Measurements from ENCODE around the gene EXOC6B.
"Not testable (repeated sequence)": the region's sequence is repeated elsewhere in the genome, so short reads cannot be mapped to it uniquely, and the experiment has no call there.

The EXOC6B gene

GRCh38 chr2:72676341-72677025 lies 149.3 kb downstream of the EXOC6B start:
- DNase-seq: no peak

DNA sequence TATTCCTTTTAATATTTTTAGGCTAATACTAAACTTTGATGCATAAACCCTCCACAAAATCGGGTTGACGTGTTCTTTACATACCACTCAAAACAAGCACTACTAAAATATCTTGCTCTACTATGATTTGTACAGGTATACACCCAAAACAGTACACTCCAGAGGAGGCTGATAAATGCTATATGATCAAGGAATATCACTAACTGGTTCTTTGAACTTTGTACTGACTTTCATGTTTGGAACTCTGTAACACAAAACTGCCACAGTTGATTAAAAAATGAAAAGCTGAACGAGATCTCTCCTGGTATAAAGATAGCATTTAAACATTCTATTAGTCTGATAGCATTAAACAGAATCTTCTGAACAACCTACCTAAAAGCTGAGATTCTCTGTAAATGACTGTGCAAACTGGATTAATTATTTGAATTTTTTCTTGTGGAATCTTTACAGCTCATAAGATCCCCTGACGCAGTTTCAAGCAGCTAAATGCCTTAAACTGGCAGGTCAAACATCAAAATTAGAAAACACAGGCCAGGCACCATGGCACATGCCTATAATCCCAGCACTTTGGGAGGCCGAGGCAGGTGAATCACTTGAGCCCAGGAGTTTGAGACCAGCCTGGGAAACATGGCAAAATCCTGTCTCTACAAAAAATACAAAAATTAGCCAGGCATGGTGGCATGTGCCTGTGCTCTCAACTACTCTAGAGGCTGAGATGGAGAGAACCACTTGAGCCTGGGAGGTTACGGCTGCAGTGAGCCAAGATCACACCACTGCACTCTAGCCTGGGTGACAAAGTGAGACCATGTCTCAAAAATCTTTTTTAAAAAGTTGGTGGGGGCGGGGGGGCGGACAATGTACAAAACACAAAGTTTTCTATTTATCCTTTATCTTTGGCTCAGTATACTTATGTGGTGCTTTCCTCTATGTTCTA lies 150.6 kb downstream of the EXOC6B start:
- no peak for DNase-seq

DNA sequence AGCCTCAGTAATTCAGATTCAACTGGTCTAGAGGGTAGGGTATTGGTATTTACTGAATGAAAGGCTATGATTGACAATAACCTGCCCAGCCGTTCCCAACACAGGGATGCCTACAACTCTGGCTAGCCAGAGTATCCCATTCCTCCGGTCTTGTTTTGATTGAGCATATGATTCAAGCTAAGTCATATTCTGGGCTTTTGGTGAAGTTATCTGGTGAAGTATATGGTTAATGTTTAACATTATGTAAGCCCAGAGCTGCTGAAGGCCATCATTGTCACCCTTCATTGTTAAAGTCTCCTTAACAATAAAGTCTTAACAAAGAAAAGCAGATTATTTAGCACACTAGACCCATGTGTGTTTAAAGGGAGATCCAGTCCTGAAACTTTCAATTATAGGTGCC lies 152.6 kb downstream of the EXOC6B start:
- DNase-seq: no peak

DNA sequence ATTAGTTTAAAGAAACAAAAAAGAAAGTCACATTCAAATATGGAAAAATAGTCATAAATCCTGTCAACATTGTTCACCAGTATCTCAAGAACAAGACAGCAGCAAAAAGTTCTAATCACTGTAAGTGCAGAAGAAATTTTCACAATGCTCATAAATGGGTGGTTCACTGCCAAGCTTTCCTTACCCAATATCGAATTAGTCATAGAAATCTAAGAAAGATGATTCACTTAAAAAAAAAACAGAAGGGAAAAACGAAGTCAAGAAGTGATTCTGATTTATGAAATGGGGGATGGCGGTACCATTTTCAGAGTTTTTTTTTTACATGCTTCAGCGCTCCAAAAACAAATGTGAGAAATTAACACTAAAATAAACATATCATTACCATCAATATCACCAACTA lies 156.7 kb downstream of the EXOC6B start:
- DNase-seq: no peak

GRCh38 chr2:72668647-72669046 lies 157.2 kb downstream of the EXOC6B start:
- DNase-seq: no peak

DNA sequence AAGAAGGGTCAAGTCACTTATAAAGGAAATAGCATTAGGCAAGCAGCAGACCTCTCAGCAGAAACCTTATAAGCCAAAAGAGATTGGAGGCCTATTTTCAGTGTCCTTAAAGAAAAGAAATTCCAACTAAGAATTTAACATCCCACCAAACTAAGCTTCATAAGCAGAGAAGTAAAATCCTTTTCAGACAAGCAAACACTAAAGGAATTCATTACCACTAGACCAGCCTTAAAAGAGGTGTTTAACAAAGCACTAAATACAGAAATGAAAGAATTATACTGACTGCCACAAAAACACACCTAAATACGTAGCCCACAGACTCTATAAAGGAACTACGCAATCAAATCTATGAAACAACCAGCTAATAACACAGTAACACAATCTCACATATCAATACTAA lies 160.4 kb downstream of the EXOC6B start:
- DNase-seq: no peak

- DNase-seq: no peak
Measured at GRCh38 chr2:72661985-72662384, 163.8 kb downstream of the EXOC6B start.

DNA sequence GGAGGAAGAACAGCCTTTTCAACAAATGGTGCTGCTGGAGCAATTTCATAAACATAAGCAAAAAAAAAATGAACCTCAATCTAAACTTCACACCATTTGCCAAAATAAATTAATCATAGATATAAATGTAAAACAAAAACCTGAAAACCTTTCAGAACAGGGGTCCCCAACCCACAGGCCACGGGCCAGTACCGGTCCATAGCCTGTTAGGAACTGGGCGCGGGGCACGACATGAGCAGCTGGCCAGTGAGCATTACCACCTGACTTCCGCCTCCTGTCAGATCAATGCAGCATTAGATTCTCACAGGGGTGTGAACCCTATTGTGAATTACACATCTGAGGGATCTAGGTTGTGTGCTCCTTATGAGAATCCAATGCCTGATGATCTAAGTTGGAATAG lies 176.0 kb downstream of the EXOC6B start:
- DNase-seq: no peak

GRCh38 chr2:72641221-72641620 lies 184.6 kb downstream of the EXOC6B start:
- not testable (repeated sequence) for DNase-seq

GRCh38 chr2:72638600-72639211 lies 187.1 kb downstream of the EXOC6B start:
- no peak for DNase-seq

DNA sequence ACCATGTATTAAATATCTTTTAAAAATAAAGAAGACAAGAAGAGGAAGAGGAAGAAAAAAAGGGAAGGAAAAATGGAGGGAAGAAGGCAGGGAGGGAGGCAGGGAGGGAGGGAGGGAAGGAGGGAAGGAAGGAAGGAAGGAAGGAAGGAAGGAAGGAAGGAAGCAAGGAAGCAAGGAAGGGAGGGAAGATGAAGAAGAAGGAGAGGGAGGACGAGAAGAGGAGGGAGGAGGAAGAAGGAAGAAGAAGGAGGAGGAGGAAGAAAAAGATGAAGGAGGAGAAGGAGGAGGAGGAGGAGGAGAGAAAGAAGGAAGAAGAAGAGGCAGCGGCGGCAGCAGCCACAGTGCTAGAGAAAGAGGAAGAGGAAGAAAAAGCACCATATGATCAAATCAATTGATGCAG lies 189.6 kb downstream of the EXOC6B start:
- no peak for DNase-seq

DNA sequence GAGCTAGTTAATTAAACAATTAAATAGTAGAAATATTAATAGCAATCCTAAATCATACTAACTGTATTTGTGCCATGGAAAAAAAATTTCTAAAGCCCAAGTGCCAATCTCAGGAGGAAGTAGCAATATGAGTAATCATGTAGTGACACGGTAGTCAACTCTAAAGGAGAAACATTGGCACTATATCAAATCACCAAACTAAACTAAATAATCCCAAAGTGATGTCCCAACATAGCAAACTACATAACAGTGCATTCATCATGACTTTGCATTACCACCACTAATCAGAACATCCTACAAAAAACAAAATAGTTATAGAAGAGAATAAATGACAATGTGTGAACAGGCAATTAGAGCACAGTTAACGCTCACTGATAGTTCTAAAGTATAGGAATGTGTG lies 195.1 kb downstream of the EXOC6B start:
- DNase-seq: no peak

GRCh38 chr2:72629062-72629461 lies 196.8 kb downstream of the EXOC6B start:
- no peak for DNase-seq

DNA sequence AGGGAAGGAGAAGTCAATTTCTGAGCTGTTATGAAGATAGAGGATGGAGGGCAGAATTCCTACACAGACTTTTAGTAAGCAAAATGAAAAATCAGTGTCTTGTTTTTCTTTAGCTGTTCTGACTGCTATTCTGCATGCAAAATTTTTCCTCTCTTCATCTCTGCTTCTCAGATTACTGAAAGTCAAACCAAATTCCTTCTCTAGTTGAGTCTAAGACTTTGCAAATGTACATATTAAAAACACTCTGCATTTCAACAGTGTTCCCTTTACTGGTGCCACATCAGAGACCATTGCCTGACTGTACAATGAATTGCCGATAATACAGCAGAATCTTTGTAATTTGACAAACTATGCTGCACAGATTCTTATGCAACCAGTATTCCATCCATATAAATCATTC lies 198.8 kb downstream of the EXOC6B start:
- DNase-seq: no peak

GRCh38 chr2:72625366-72625765 lies 200.5 kb downstream of the EXOC6B start:
- DNase-seq: no peak

GRCh38 chr2:72623481-72623880 lies 202.4 kb downstream of the EXOC6B start:
- DNase-seq: no peak

- no peak for DNase-seq
Measured at GRCh38 chr2:72619626-72620025, 206.2 kb downstream of the EXOC6B start.

GRCh38 chr2:72613931-72614330 lies 211.9 kb downstream of the EXOC6B start:
- DNase-seq: no peak

GRCh38 chr2:72612614-72613160 lies 213.1 kb downstream of the EXOC6B start:
- DNase-seq: no peak

- no peak for DNase-seq
Measured at GRCh38 chr2:72607189-72607588, 218.6 kb downstream of the EXOC6B start.

GRCh38 chr2:72605836-72606442 lies 219.9 kb downstream of the EXOC6B start:
- DNase-seq: no peak

- no peak for DNase-seq
Measured at GRCh38 chr2:72604468-72604867, 221.4 kb downstream of the EXOC6B start.

GRCh38 chr2:72603481-72603880 lies 222.4 kb downstream of the EXOC6B start:
- DNase-seq: no peak

All from NCI-H1048 (cell line).